ENCODE results near the gene SOWAHB.

Gene SOWAHB, protein sequence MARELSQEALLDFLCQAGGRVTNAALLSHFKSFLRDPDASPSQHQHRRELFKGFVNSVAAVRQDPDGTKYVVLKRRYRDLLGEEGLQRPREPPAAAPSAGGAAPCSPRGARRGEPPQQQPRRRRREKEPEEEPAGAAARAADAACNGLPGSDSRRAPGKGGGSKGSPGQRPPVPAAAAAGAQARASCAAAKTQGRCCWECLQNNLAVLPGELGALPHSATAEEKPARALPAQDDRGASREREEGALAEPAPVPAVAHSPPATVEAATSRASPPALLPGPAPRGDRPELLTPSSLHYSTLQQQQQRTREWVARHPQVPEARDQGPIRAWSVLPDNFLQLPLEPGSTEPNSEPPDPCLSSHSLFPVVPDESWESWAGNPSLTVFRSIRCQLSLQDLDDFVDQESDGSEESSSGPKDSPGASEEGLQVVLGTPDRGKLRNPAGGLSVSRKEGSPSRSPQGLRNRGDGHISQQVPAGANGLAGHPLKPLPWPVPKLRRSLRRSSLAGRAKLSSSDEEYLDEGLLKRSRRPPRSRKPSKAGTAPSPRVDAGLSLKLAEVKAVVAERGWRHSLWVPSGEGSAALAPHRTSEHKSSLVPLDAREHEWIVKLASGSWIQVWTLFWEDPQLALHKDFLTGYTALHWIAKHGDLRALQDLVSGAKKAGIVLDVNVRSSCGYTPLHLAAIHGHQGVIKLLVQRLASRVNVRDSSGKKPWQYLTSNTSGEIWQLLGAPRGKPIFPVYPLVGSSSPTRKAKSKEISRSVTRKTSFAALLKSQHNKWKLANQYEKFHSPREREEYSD

DNA sequence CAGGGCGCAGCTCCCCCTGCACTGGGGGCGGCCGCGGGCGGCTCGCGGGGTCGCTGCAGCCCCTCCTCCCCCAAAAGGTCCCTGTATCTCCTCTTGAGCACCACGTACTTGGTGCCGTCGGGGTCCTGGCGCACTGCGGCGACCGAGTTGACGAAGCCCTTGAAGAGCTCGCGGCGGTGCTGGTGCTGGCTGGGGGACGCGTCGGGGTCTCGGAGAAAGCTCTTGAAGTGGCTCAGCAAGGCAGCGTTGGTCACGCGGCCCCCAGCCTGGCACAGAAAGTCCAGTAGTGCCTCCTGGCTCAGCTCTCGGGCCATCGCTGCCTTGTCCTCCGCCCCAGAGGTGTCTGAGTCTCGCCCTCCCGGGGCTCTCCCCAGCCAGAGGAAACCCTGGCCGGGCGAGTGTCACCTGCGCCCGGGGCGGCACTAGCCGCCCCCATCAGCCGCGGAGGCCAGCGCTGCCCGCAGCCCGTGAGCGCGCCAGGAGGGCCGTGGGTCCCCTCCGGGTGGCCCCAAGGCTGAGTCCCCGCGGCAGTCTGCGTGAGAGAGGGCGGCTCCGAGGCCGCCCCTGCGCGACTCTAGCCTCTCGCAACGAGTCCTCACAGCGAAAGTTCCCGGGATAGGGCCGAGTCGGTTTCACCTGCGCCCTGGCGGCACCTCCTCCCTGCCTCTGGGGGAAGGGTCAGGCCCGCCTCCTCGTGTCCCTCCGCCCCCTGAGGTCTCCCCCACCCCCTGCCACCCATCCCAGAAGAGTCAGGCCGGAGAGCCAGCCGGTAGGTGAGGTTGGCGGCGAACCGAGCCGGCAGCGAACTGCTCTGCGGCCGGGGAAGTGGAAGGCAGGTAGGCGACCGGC lies at the start of gene SOWAHB:
SOWAHB (minus strand) TSS at position 609 of the 849 bp plus-strand sequence; CDS start at position 314, 295 bp downstream.
- no peak for DNase-seq (ENCODE audit: low read depth)

DNA sequence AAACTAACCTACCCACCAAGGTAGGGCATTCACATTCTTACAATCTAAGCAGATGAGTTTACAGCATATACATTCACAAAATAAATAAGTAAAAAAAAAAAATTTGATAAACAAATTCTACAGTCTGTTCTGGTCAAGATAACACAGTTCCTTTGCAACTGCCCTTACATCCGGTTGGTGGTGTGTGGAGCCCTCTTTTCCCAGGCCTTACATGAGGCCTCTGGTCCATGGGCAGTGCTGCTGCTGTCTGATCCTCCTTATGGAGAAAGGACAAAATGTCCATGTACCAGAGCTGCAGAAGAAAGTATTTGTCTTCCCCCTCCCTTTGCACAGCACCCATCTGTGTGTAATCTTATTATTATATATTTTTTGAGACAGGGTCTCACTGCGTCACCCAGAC lies 49.4 kb upstream of the SOWAHB start:
- no peak for DNase-seq (ENCODE audit: low read depth)

DNA sequence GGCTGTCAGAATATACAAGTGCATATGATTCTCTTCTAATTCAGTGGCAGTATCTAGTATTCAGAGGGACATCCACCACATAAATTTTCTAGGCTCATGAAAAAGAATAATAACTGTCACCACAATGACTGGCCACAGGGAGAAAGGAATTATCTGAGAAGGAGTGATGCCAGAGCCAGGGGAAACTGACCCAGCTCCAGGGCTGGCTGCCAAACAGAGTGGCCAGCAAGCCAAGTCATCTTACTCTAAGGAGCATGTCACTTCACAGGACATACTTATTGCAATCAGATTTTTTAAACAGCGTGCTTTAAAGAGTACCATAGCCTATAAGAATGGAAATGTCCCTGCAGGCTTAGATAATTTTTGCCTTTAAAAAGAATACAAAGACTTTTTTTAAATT lies 45.8 kb upstream of the SOWAHB start:
- no peak for DNase-seq (ENCODE audit: low read depth)

DNA sequence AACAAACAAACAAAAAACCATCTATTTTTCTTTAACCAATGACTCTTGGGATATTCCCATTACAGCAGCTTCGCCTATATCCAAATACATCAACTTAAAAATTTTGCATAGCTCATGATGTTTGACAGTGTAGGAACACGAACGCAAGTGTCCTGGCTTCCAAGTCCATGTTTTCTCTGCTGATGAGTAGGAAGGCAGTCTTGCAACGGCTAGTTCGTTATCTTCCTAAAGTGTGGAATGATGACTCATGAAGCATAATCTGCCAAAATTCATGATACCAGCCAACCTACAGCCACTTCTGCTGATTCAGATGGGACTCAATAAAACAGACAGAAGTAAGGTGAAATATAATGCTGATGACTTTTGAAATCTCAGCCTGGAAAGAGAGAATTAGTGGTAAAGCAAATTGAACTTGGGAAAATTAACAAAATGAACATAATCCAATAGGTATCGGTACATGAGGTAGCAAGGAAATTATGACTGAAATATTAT lies 45.2 kb upstream of the SOWAHB start:
- DNase-seq (ENCODE audit: low read depth): no peak

DNA sequence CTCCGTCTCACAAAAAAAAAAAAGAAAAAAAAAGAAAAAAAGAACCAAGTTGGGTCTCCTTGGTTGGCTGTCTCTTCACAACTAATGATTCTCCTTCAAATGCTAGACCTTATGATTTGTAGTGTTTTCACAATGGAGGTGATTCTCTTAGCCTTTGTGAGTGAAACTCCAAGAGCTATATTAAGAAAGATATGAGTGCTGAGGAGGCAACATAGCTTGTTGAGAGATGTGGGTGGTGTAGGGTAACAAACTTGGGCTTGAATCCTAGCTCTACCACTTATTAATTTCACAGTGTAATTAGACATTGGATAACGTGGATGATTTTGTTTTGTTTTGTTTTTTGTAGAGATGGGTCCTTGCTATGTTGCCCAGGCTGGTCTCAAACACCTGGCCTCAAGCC lies 41.2 kb upstream of the SOWAHB start:
- no peak for DNase-seq (ENCODE audit: low read depth)

DNA sequence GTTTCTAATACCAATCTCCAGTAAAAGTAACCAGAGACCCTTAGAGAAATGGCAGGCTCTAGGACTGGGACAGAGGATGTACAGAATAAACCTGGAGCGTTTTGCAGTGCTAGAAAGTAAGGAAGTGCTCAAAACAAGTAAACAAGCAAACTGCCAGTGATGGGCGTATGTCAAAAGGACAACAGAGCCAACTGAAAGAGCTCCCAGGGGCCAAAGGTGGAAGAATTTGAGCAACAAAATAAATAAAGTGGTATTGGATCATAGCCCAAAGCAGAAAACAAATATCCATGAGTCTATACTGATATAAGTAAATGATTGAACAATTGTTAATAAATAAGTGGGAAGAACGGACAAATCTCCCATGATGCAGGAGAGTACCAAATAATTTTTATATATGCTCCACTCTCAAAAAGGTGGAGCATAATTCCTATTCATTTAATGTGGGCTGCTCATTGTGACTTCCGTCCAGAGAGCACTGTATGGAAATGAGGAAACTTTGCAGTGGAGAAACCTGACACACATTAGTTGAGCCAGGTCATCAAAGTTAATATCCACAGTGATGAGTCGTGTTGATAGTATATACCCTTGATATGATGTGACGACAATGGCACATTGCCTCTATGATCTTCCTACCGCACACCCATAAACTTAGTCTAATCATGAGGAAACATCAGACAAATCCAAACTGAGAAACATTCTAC lies 33.8 kb upstream of the SOWAHB start:
- DNase-seq (ENCODE audit: low read depth): no peak

DNA sequence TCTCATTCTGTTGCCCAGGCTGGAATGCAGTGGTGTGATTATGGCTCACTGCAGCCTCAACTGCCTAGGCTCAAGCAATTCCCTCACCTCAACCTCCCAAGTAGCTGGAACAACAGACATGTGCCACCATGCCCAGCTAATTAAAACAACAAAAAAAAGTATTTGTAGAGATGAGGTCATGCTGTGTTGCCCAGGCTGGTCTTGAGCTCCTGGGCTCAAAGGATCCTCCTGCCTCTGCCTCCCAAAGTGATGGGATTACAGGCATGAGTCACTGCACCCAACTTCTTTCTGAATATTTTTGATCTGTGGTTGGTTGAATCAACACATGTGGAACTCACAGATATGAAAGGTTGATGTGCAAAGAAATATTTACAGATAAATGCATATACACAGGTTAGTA lies 33.1 kb upstream of the SOWAHB start:
- DNase-seq (ENCODE audit: low read depth): no peak

DNA sequence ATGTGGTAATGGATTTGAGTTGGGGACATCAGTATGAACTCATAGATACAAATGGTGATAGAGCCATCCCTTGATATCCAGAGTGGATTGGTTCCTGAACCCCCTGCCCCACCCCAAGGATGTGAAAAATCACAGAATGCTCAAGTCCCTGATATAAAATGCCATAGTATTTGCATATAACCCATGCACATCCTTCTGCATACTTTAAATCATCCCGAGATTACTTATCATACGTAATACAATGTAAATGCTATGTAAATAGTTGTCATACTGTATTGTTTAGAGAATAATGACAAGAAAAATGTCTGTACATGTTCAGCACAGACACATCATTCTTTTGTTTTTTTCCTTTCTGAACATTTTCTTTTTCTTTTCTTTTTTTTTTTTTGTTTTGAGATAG lies 32.7 kb upstream of the SOWAHB start:
- DNase-seq (ENCODE audit: low read depth): no peak

DNA sequence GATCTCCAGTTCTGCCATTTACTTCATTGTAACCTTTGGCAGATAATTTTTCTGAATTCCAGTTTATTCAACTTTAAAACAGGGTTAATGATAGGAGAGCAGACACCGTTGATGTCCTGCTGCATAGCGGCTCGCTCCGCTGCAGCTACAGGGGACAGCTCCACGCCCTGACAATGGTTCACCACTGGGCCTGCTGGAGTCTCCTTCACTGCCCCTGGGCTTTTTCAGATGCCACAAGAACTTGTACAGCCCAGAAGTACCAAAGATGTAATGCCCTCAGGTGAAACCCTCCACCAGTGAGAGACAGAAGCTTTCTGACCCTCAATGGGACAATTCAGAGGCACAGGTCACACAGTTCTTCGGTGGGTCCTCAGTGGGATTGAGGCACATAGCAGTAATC lies 28.9 kb upstream of the SOWAHB start:
- no peak for DNase-seq (ENCODE audit: low read depth)

DNA sequence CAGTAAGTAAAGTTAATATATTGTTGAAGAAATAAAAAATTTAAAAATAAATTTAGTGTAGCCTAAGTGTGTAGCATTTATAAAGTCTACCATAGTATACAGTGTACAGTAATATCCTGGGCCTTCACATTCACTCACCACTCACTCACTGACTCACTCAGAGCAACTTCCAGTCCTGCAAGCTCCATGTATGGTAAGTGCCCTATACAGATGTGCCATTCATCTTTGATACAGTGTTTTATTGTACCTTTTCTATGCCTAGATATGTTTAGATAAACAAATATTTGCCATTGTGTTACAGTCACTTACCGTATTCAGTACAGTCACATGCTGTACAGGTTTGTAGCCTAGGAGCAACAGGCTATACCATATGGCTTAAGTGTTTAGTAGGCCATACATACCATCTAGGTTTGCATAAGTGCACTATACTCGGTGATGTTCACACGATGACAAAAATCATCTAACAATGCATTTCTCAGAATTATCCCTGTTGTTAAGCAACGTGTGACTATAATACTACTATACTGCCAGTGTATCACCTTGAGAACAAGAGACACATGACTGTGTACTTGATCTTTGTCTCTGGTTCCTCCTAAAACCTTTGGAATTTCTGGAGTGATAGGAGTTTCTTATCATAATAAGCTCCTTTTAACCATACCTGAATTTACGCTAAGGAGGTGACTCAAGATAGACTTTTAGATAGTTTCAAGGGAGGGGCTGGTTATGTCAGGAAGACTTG lies 25.8 kb upstream of the SOWAHB start:
- DNase-seq (ENCODE audit: low read depth): no peak

DNA sequence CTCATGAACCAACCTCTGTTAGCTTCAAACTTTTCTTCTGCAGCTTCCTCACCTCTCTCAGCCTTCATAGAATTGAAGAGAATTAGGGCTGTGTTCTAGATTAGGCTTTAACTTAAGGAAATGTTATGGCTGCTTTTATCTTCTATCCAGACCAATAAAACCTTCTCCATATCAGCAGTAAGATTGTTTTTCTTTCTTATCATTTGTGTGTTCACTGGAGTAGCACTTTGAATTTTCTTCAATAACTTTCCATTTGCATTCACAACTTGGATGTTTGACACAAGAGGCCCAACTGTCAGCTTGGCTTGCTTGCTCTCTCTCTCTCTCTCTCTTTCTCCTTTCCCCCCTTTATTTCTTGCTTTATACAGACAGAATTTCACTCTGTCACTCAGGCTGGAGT lies 22.8 kb upstream of the SOWAHB start:
- no peak for DNase-seq (ENCODE audit: low read depth)

DNA sequence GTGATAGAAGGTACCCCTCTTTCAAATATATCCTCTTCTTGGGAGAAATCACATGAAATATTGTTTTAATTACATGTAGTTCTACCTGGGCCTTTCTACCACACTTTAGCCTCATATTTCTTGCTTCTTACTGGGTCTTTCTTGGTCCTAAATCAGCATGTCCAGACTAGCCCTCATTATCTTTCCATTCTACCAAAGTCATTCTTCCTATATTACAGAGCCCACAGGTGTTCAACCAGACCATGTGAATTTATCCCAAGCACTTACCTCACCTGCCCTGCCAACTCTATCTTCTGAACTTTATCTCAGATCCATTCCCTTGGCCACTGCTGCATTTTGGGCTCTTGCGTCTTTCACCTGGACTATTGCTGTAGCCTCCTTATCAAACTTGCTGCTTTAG lies 11.8 kb upstream of the SOWAHB start:
- DNase-seq (ENCODE audit: low read depth): no peak

DNA sequence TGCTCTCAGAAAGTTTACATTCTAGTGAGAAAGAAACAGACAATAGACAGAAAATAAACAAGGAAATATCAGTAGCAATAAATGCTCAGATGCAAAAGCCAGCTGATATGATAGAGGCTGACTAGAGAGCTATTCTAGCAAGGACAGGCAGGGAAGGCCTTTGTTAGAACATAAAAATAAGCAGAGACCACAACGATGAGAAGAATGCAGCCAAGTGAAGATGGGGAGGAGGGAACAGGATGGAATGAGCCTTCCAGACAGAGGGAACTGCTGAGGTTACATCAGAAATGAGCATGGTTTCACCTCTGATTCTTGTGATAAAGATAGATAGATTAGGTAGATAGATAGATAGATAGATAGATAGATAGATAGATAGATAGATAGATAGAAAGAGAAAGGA lies 7.6 kb upstream of the SOWAHB start:
- DNase-seq (ENCODE audit: low read depth): no peak

DNA sequence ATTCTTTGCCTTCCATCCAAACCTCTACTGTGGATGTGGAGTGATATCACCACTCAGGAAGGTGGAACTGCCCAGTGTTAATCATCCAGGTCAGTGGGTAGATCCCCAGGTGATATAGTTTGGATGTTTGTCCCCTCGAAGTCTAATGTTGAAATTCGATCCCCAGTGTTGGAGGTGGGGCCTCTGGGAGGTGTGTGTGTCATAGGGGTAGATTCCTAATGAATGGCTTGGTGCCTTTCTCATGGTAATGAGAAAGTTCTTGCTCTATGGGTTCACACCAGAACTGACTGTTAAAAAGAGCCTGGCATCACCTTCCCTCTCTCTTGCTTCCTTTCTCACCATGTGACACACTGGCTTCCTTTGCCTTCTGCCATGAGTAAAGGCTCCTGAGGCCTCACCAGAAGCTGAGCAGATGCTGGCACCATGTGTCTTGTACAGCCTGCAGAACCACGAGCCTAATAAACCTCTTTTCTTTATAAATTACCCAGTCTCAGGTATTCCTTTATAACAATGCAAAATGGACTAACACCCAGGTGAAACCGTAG lies 6.8 kb upstream of the SOWAHB start:
- DNase-seq (ENCODE audit: low read depth): no peak

DNA sequence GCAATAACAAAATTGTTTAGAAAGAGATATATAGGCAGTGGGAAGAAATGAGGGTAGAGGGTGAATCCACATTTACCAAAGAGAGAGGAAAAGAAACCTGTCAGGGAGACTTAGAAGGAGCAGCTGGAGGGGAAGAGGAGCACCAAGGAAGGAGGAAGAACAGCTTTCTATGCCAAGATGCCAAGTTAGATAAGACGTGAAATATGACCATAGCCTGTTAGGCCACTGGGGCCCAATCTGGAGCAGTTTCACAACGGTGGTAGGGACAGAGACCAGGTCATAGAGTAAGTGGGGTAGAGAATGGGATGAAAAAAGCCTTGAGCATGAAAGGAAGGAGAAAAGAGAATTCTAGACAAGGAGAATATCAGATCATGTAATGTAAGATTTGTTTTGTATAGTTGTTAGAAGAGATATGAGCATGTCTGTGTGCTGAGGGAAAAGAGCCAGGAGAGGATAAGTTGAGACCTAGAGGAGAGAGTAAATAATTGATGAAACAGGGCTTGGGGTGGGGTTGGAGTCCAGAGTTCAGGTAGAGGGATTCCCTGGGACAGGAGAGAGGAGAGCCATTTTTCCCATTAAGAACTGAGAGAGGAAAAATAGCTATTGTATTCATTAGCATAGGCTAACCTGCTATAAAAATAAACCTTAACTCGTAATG lies 4.4 kb upstream of the SOWAHB start:
- DNase-seq (ENCODE audit: low read depth): no peak

DNA sequence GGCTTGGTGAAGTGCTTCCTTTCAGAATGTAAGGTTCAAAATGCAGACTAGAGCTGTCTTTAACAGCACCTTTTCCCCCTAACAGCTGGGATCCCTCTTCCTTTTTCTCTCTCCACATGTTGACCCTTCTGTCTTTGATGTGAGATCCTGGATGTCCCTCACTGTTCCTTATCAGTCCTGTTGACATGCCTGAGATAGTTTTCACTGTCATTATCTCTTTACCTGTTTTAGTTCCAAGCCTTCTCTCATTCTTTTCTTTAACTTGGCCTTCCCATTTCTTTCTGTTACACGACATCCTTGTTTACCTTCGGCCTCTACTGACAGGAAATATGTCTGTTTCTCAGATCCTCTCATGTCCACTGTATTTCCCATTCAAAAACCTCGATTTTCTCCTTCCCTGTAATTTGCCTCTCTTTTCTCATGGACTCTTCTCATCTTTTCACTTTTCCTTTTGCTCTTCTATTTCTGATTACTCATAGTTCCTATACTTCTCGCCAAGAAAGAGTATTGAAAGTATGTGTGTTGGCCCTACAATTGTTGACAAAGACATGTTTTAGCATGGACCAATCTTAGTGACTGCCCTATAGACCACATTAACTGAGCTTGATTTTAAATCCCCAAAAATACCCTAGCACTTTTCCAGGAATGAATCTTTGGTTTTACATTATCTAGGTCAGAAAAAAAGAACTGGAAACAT lies 1.2 kb upstream of the SOWAHB start:
- no peak for DNase-seq (ENCODE audit: low read depth)

DNA sequence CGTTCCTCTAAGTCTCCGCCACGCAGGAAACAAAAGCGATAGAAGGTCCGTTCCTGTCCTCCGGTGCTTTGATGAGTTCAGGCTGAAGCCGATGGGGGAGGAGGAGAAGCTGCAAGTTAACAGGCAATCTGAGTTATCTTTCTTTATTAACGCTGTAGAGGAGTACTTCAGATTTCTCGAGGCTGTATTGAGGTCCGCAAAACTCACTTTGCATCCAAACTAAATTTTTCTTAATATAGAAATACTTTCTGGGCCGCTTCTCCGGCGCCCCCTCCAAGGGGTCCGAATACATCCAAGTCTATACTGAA lies 395 bp upstream of the SOWAHB start:
- no peak for DNase-seq (ENCODE audit: low read depth)

DNA sequence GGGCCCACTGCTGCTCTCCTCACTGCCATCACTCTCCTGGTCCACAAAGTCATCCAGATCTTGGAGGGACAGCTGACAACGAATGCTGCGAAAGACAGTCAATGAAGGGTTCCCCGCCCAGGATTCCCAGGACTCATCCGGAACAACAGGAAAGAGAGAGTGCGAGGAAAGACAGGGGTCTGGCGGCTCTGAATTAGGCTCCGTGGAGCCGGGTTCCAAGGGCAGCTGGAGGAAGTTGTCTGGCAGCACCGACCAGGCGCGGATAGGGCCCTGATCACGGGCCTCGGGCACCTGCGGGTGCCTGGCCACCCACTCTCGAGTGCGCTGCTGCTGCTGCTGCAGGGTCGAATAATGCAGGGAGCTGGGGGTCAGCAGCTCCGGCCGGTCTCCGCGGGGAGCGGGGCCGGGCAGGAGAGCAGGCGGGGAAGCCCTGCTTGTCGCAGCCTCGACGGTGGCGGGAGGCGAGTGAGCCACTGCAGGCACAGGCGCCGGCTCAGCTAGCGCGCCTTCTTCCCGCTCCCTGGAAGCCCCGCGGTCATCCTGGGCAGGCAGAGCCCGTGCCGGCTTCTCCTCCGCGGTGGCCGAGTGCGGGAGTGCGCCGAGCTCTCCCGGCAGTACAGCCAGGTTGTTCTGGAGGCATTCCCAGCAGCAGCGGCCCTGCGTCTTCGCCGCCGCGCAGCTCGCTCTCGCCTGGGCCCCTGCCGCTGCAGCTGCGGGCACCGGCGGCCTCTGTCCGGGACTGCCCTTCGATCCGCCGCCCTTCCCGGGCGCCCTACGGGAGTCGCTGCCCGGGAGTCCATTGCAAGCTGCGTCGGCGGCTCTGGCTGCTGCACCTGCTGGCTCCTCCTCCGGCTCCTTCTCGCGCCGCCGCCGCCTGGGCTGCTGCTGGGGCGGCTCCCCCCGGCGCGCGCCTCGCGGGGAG lies 1.1 kb downstream of the SOWAHB start:
- no peak for DNase-seq (ENCODE audit: low read depth)

DNA sequence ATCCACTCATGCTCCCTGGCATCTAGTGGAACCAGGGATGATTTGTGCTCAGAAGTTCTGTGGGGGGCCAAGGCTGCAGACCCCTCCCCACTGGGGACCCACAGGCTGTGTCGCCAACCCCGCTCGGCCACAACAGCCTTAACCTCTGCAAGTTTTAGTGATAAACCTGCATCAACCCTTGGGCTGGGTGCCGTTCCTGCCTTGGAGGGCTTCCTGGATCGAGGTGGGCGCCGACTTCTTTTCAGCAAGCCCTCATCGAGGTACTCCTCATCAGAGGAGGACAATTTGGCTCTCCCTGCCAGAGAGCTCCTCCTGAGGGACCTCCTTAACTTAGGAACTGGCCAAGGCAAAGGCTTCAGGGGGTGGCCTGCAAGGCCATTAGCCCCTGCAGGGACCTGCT lies 1.9 kb downstream of the SOWAHB start:
- no peak for DNase-seq (ENCODE audit: low read depth)

Measured in stimulated activated CD8-positive, alpha-beta memory T cell treated with anti-CD3 and anti-CD28 coated beads, Interleukin-7, amount 100 ng/mL, for 24 hours (primary cell).